Adrenal gland (tissue), 5 donors: ENCODE data around the gene HOXD9.

ENCODE experiments used
- CTCF ChIP-seq, 6 experiments: fragments of 450-650 bp in 4 of 6; fragments of 200-600 bp in 2 of 6; sonication (generic) in 1 of 6; IDR thresholded peaks; 1 replicate in 5 of 6; 2 replicates in 1 of 6; pipeline versions ENCODE4 v1.5.1 to v1.8.0; 2016 to 2021; ENCODE audit warnings: antibody characterized with exemption in 6 of 6, mild to moderate bottlenecking in 2 of 6, moderate library complexity in 1 of 6
- POLR2A ChIP-seq, 2 donors: fragments of 450-650 bp; IDR thresholded peaks; one replicate each; pipeline ENCODE4 v1.6.1; 2017; ENCODE audit warnings: antibody characterized with exemption in 2 of 2, mild to moderate bottlenecking in 2 of 2, moderate library complexity in 1 of 2
- donor health status: DM: no; HTN: no; CAD: no.

- TF ChIP-seq POLR2A (IDR thresholded peaks at IDR 0.05) (no peak), CTCF (IDR thresholded peaks at IDR 0.05) (peak in 3 of 6 experiments; percentile 41 to 47 (median 43))
These were observed 3.7 kb upstream of the HOXD9 start for GRCh38 chr2:176118601-176119339.
